ENCODE results near the gene TBX21. TPM values are rescaled to one million over a fixed set of nuclear protein-coding genes. Genes with fewer than 3 reads are reported as not detected.
"Not testable (repeated sequence)": the region's sequence is repeated elsewhere in the genome, so short reads cannot be mapped to it uniquely, and the experiment has no call there.

The TBX21 gene
- total and polyA plus RNA-seq, 7 donors: under 0.01 to 1.2 (median 0.36) TPM; not detected in 2

DNA sequence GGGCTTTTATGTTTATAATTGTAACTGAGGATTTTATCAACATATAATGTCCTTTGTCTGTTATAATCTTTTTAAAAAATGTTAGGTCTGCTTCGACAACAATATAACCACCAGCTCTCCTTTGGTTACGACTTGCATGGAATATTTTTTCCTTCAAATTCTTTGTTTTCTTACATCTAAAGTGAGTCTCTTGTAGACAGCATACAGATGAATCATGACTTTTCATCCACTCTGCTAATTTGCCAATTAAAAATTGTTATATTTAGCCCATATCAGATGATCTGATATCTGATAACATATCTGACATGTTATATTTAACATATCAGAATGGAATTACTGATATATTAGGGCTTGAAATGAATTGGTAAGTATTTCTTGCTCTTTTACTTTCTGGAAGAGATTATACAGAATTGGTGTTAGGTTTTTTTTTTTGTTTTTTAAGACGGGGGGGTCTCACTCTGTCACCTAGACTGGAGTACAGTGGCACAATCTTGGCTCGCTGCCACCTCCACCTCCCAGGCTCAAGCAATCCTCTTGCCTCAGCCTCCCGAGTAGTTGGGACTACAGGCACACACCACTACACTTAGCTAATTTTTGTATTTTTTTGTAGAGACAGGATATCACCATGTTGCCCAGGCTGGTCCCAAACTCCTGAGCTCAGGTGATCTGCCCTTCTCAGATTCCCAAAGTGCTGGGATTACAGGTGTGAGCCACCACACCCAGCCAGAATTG lies 27.5 kb downstream of the TBX21 start:
- Histone ChIP-seq H3K4me3 (no peak overlapping the region), H3K27me3 (no peaks in the 10 kb centered on the region), H3K27ac (no peak overlapping the region), H3K36me3 (no peaks in the 10 kb centered on the region), H3K4me1 (no peaks in the 10 kb centered on the region), H3K9me3 (peaks cover 0 to 12% (median 4%) of the 10 kb centered on the region in 4 donors)
- intact Hi-C loops (cut with DNase I): no loop called here
- no peak for DNase-seq
- TF ChIP-seq EP300 (IDR thresholded peaks at IDR 0.05) (no peak), POLR2AphosphoS5 (IDR thresholded peaks at IDR 0.05) (no peak), POLR2A (IDR thresholded peaks at IDR 0.05) (no peak)
- TF ChIP-seq, protein P1, sequence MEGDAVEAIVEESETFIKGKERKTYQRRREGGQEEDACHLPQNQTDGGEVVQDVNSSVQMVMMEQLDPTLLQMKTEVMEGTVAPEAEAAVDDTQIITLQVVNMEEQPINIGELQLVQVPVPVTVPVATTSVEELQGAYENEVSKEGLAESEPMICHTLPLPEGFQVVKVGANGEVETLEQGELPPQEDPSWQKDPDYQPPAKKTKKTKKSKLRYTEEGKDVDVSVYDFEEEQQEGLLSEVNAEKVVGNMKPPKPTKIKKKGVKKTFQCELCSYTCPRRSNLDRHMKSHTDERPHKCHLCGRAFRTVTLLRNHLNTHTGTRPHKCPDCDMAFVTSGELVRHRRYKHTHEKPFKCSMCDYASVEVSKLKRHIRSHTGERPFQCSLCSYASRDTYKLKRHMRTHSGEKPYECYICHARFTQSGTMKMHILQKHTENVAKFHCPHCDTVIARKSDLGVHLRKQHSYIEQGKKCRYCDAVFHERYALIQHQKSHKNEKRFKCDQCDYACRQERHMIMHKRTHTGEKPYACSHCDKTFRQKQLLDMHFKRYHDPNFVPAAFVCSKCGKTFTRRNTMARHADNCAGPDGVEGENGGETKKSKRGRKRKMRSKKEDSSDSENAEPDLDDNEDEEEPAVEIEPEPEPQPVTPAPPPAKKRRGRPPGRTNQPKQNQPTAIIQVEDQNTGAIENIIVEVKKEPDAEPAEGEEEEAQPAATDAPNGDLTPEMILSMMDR (IDR thresholded peaks at IDR 0.05): no peak
- WGBS, 2 donors: 79 to 83% methylated on average over 5 of the region's 5 CpGs

DNA sequence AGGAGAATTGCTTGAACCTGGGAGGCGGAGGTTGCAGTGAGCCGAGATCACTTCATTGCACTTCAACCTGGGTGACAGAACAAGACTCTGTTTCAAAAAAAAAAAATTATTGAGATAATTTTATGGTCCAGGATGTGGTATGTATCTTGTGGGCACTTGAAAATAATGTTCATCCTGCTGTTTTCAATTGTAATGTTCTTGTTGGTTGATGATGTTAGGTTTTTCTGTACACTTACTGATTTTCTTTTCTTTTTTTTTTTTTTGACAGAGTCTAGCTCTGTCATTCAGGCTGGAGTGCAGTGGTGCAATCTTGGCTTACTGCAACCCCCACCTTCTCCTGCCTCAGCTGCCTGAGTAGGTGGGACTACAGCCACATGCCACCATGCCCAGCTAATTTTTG lies 29.7 kb downstream of the TBX21 start:
- no peaks in the 10 kb centered on the region for H3K4me1 ChIP-seq
- TF ChIP-seq POLR2AphosphoS5 (IDR thresholded peaks at IDR 0.05) (no peak), POLR2A (IDR thresholded peaks at IDR 0.05) (no peak), EP300 (IDR thresholded peaks at IDR 0.05) (no peak)
- TF ChIP-seq, protein P1 (IDR thresholded peaks at IDR 0.05): no peak
- H3K27ac ChIP-seq: no peak overlapping the region
- H3K27me3 ChIP-seq: peaks cover 0 to under 1% (median 0%) of the 10 kb centered on the region in 3 donors
- peaks cover 0 to 12% (median 4%) of the 10 kb centered on the region in 4 donors for H3K9me3 ChIP-seq
- DNase-seq: no peak
- no peak overlapping the region for H3K4me3 ChIP-seq
- no peaks in the 10 kb centered on the region for H3K36me3 ChIP-seq
- WGBS, 2 donors: 86 to 90% methylated on average over 2 of the region's 2 CpGs
- intact Hi-C loops (cut with DNase I): no loop called here

DNA sequence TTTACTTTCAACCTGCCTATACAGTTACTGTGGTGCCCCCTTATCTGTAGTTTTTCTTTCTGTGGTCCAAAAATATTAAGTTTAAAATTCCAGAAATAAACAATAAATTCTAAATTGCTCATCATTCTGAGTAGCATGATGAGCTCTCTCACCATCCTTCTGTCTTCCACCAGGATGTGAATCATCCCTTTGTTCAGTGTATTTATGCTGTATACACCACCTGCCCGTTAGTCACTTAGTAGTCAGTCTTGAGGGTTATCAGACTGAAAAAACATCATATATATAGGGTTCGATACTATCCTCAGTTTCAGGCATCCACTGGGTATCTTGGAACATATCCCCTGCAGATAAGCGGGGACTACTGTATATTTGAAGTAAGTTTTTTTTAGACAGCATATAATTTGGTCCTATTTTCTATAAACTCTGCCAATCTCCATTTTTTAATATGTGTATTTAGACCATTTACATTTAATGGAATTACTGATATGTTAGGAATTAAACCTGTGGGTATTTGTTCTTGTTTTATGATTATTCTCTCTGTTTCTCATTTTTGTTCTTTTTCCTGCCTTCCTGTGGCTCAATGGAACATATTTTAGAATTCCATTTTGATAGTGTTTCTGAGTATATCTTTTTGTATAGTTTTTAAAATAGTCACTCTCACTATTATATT lies 31.0 kb downstream of the TBX21 start:
- intact Hi-C loops (cut with DNase I): no loop called here

DNA sequence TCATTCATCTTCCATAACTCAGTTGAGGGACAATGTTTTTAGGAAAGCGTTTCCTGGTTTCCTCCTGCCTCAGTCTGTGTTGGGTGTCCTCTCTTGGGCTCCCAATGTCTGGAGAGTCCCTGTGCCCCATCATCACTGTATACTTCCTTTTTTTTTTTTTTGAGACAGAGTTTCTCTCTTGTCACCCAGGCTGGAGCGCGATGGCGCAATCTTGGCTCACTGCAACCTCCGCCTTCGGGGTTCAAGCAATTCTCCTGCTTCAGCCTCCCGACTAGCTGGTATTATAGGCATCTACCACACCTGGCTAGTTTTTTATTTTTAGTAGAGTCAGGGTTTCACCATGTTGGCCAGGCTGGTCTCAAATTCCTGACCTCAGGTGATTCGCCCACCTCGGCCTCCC lies 40.6 kb downstream of the TBX21 start:
- 89% methylated on average over 9 of the region's 9 CpGs for WGBS, 2 donors
- H3K9me3 ChIP-seq; H3K4me3 ChIP-seq; H3K27ac ChIP-seq; H3K36me3 ChIP-seq; DNase-seq; H3K4me1 ChIP-seq; intact Hi-C loops (cut with DNase I): not testable (repeated sequence)
- peaks cover 12 to 51% (median 46%) of the 10 kb centered on the region in 3 donors for H3K27me3 ChIP-seq

More for the DNA sequence above, 31.0 kb downstream of the TBX21 start:
- H3K4me3 ChIP-seq: no peak overlapping the region
- no peak overlapping the region for H3K27ac ChIP-seq
- H3K4me1 ChIP-seq: no peaks in the 10 kb centered on the region
- no peak for DNase-seq
- TF ChIP-seq POLR2AphosphoS5 (IDR thresholded peaks at IDR 0.05): no peak
- no peak for TF ChIP-seq EP300 (IDR thresholded peaks at IDR 0.05)
- TF ChIP-seq, protein P1 (IDR thresholded peaks at IDR 0.05): no peak
- no peak for TF ChIP-seq POLR2A (IDR thresholded peaks at IDR 0.05)
- peaks cover 0 to 10% (median 0%) of the 10 kb centered on the region in 3 donors for H3K27me3 ChIP-seq
- WGBS, 2 donors: 75 to 90% methylated on average over 3 of the region's 3 CpGs
- H3K9me3 ChIP-seq: peaks cover 0 to 12% (median 4%) of the 10 kb centered on the region in 4 donors
- no peaks in the 10 kb centered on the region for H3K36me3 ChIP-seq

DNA sequence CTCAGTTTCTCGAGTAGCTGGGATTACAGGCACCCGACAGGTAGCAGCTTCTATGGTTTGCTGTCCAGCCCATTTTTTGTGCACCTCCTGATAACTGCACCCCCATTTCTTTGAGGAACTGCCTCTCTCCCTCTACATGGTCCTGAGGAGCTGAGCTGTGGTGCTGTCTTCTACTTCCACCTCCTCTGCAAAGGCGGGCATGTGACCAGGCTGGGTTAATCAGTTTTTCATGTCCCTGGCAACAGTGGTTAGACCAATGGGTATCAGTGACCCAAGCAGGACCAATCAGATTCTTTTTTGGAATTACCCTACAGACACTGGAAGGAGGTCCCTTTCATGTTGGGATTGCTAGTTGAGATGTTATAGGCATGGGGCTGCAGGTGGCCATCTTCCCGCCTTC lies 41.3 kb downstream of the TBX21 start:
- Histone ChIP-seq H3K9me3 (no peaks in the 10 kb centered on the region), H3K4me1 (peaks cover 0 to 5% (median 0%) of the 10 kb centered on the region in 4 donors), H3K4me3 (no peak overlapping the region), H3K36me3 (no peaks in the 10 kb centered on the region), H3K27me3 (peaks cover 12 to 55% (median 46%) of the 10 kb centered on the region in 3 donors), H3K27ac (no peak overlapping the region)
- TF ChIP-seq EP300 (IDR thresholded peaks at IDR 0.05) (no peak), POLR2AphosphoS5 (IDR thresholded peaks at IDR 0.05) (no peak), POLR2A (IDR thresholded peaks at IDR 0.05) (no peak)
- TF ChIP-seq, protein P1 (IDR thresholded peaks at IDR 0.05): no peak
- WGBS, 2 donors: 62 to 77% methylated on average over 4 of the region's 4 CpGs
- DNase-seq: no peak
- intact Hi-C loops (cut with DNase I): no loop called here

Data from sigmoid colon (tissue), 7 donors.